ENCODE measurements around the gene SF3B1. TPM values are rescaled to one million over a fixed set of nuclear protein-coding genes. Genes with fewer than 3 reads are reported as not detected.

Gene SF3B1
- total and polyA plus RNA-seq, 2 of the 13 experiments (the other 11 are each of a cell fraction or from before 2014, with no cell fraction given): 387 to 750 TPM

- TF ChIP-seq ZNF569 (CRISPR knock-in tag; IDR thresholded peaks at IDR 0.05; ENCODE audit: borderline replicate concordance): 0 out of 2 replicates have a peak, but pooled peaks have one; percentile 66
- no peak for TF ChIP-seq ZNF703 (CRISPR knock-in tag; IDR thresholded peaks at IDR 0.05; ENCODE audit: borderline replicate concordance)
- no peak for TF ChIP-seq ZNF616 (CRISPR knock-in tag; IDR thresholded peaks at IDR 0.05; ENCODE audit: low read depth)
- no peak for TF ChIP-seq HMG20A (CRISPR knock-in tag; IDR thresholded peaks at IDR 0.05; ENCODE audit: borderline replicate concordance)
- no peak for TF ChIP-seq HIC2 (CRISPR knock-in tag; IDR thresholded peaks at IDR 0.05; ENCODE audit: low read depth)
- no peak for TF ChIP-seq ATF1 (CRISPR knock-in tag; IDR thresholded peaks at IDR 0.05)
- 0 out of 2 replicates have a peak, but pooled peaks have one; percentile 86 for TF ChIP-seq CENPBD1 (CRISPR knock-in tag; IDR thresholded peaks at IDR 0.05; ENCODE audit: borderline replicate concordance, low read depth)
- no peak for TF ChIP-seq TARDBP (CRISPR knock-in tag; IDR thresholded peaks at IDR 0.05)
- TF ChIP-seq THAP7 (CRISPR knock-in tag; IDR thresholded peaks at IDR 0.05): no peak; the same call in 1 of the 2 replicates
- peak; percentile 89 for TF ChIP-seq GTF2F1 (IDR thresholded peaks at IDR 0.05; ENCODE audit: low read length)
- TF ChIP-seq ZNF451 (CRISPR knock-in tag; IDR thresholded peaks at IDR 0.05): no peak
- no peak for TF ChIP-seq ARNT (IDR thresholded peaks at IDR 0.05)
- peak; percentile 46; the same call in 1 of the 2 replicates for TF ChIP-seq SP5 (CRISPR knock-in tag; IDR thresholded peaks at IDR 0.05; ENCODE audit: borderline replicate concordance, low read depth)
- peak; percentile 54 for TF ChIP-seq TBL1XR1 (IDR thresholded peaks at IDR 0.05; ENCODE audit: borderline replicate concordance, low read length, partially characterized antibody)
- TF ChIP-seq GRHL1 (CRISPR knock-in tag; conservative IDR thresholded peaks at IDR 0.05): no peak
- TF ChIP-seq ZBTB49 (CRISPR knock-in tag; IDR thresholded peaks at IDR 0.05; ENCODE audit: borderline replicate concordance): no peak
- no peak for TF ChIP-seq NFAT5 (CRISPR knock-in tag; IDR thresholded peaks at IDR 0.05)
- no peak for TF ChIP-seq XBP1 (CRISPR knock-in tag; IDR thresholded peaks at IDR 0.05)
These were observed 19.1 kb upstream of the SF3B1 start (continued) for GRCh38 chr2:197453914-197454398.
